Central memory CD8-positive, alpha-beta T cell (primary cell): ENCODE data around the gene SETMAR.

ENCODE experiments used
- ATAC-seq: fragments of 150-1000 bp; cut with Tn5 transposase; replicated peaks from 2 replicates; pipeline ENCODE4 v1.10.0; 2022; ENCODE audit warnings: mild to moderate bottlenecking, moderate FRiP score, moderate number of reproducible peaks; ENCODE audit not compliant: poor library complexity, severe bottlenecking; ENCODE audit errors: extremely low read depth
- DNase-seq, 2 donors: peaks; one replicate each; pipeline ENCODE4 v3.0.0; 2021; ENCODE audit warnings: low spot score in 2 of 2
- H3K27ac Mint-ChIP-seq: one replicate; pipeline ENCODE4 v1.8.0; 2022; ENCODE audit warnings: low read depth, mild to moderate bottlenecking, moderate library complexity, mixed read lengths
- H3K27me3 Mint-ChIP-seq: one replicate; pipeline ENCODE4 v1.8.0; 2022; ENCODE audit warnings: mixed read lengths
- H3K36me3 Mint-ChIP-seq: one replicate; pipeline ENCODE4 v1.8.0; 2022; ENCODE audit warnings: mild to moderate bottlenecking, moderate library complexity, mixed read lengths; ENCODE audit not compliant: insufficient read depth
- H3K4me1 Mint-ChIP-seq: one replicate; pipeline ENCODE4 v1.8.0; 2022; ENCODE audit warnings: mixed read lengths
- H3K4me3 Mint-ChIP-seq: one replicate; pipeline ENCODE4 v1.8.0; 2022; ENCODE audit warnings: mild to moderate bottlenecking, moderate library complexity, mixed read lengths
- H3K9me3 Mint-ChIP-seq: one replicate; pipeline ENCODE4 v1.8.0; 2022; ENCODE audit warnings: mixed read lengths

Gene SETMAR

GRCh38 chr3:4303187-4304123 lies at the start of gene SETMAR:
SETMAR (plus strand) TSS chr3:4303369; CDS start chr3:4303371, 2 bp downstream.
- peaks cover 6% of the 10 kb centered on the region for H3K36me3 Mint-ChIP-seq
- H3K4me1 Mint-ChIP-seq = peaks cover 8% of the 10 kb centered on the region
- ATAC-seq (peak; percentile 95), DNase-seq (peak; percentile 63 to 68)
- H3K4me3 Mint-ChIP-seq = peak within 1 kb of the TSS; percentile 90
- no peaks in the 10 kb centered on the region for H3K9me3 Mint-ChIP-seq
- H3K27ac Mint-ChIP-seq = peak within 1 kb of the TSS; percentile 88
- H3K27me3 Mint-ChIP-seq = no peaks in the 10 kb centered on the region

GRCh38 chr3:4261406-4261805 lies 41.8 kb upstream of the SETMAR start:
- no peak overlapping the region for H3K4me3 Mint-ChIP-seq
- no peaks in the 10 kb centered on the region for H3K36me3 Mint-ChIP-seq
- no peak overlapping the region for H3K27ac Mint-ChIP-seq
- H3K9me3 Mint-ChIP-seq = no peaks in the 10 kb centered on the region
- no peak for ATAC-seq
- no peaks in the 10 kb centered on the region for H3K4me1 Mint-ChIP-seq
- no peaks in the 10 kb centered on the region for H3K27me3 Mint-ChIP-seq
- DNase-seq = no peak

GRCh38 chr3:4264040-4264439 lies 39.1 kb upstream of the SETMAR start:
- Mint-ChIP-seq H3K9me3 (no peaks in the 10 kb centered on the region), H3K4me1 (no peaks in the 10 kb centered on the region), H3K36me3 (no peaks in the 10 kb centered on the region), H3K27me3 (no peaks in the 10 kb centered on the region), H3K27ac (no peak overlapping the region), H3K4me3 (no peak overlapping the region)
- DNase-seq = no peak
- ATAC-seq = no peak

GRCh38 chr3:4270720-4271119 lies 32.4 kb upstream of the SETMAR start:
- no peaks in the 10 kb centered on the region for H3K36me3 Mint-ChIP-seq
- no peak for ATAC-seq
- no peaks in the 10 kb centered on the region for H3K27me3 Mint-ChIP-seq
- H3K9me3 Mint-ChIP-seq = no peaks in the 10 kb centered on the region
- no peak overlapping the region for H3K4me3 Mint-ChIP-seq
- no peak for DNase-seq
- H3K4me1 Mint-ChIP-seq = peaks cover 6% of the 10 kb centered on the region
- peak overlapping the region; percentile 47 for H3K27ac Mint-ChIP-seq

- no peak overlapping the region for H3K4me3 Mint-ChIP-seq
- H3K36me3 Mint-ChIP-seq = no peaks in the 10 kb centered on the region
- H3K27ac Mint-ChIP-seq = no peak overlapping the region
- H3K4me1 Mint-ChIP-seq = peaks cover 6% of the 10 kb centered on the region
- ATAC-seq (no peak), DNase-seq (no peak)
- no peaks in the 10 kb centered on the region for H3K27me3 Mint-ChIP-seq
- H3K9me3 Mint-ChIP-seq = no peaks in the 10 kb centered on the region
Measured at GRCh38 chr3:4271834-4272233, 31.3 kb upstream of the SETMAR start.

GRCh38 chr3:4279516-4280105 lies 23.6 kb upstream of the SETMAR start:
- DNase-seq = no peak
- Mint-ChIP-seq H3K27ac (no peak overlapping the region), H3K4me3 (no peak overlapping the region), H3K36me3 (no peaks in the 10 kb centered on the region), H3K9me3 (no peaks in the 10 kb centered on the region), H3K27me3 (peaks cover 33% of the 10 kb centered on the region), H3K4me1 (no peaks in the 10 kb centered on the region)
- ATAC-seq = no peak

- H3K27ac Mint-ChIP-seq = no peak overlapping the region
- peaks cover 34% of the 10 kb centered on the region for H3K27me3 Mint-ChIP-seq
- H3K4me1 Mint-ChIP-seq = no peaks in the 10 kb centered on the region
- DNase-seq = no peak
- no peaks in the 10 kb centered on the region for H3K9me3 Mint-ChIP-seq
- no peak for ATAC-seq
- no peaks in the 10 kb centered on the region for H3K36me3 Mint-ChIP-seq
- no peak overlapping the region for H3K4me3 Mint-ChIP-seq
Measured at GRCh38 chr3:4281991-4282390, 21.2 kb upstream of the SETMAR start.

GRCh38 chr3:4284865-4285264 lies 18.3 kb upstream of the SETMAR start:
- no peak for ATAC-seq
- no peaks in the 10 kb centered on the region for H3K9me3 Mint-ChIP-seq

GRCh38 chr3:4289044-4289443 lies 14.1 kb upstream of the SETMAR start:
- Mint-ChIP-seq H3K27me3 (peaks cover 29% of the 10 kb centered on the region), H3K4me3 (no peak overlapping the region), H3K9me3 (no peaks in the 10 kb centered on the region), H3K27ac (no peak overlapping the region), H3K36me3 (no peaks in the 10 kb centered on the region), H3K4me1 (no peaks in the 10 kb centered on the region)
- no peak for DNase-seq
- no peak for ATAC-seq

More at GRCh38 chr3:4284865-4285264, 18.3 kb upstream of the SETMAR start:
- Mint-ChIP-seq H3K4me3 (no peak overlapping the region), H3K4me1 (no peaks in the 10 kb centered on the region), H3K27me3 (peaks cover 52% of the 10 kb centered on the region), H3K36me3 (no peaks in the 10 kb centered on the region), H3K27ac (no peak overlapping the region)
- DNase-seq = no peak

GRCh38 chr3:4290272-4290893 lies 12.8 kb upstream of the SETMAR start:
- H3K4me3 Mint-ChIP-seq = no peak overlapping the region
- no peaks in the 10 kb centered on the region for H3K36me3 Mint-ChIP-seq
- H3K9me3 Mint-ChIP-seq = no peaks in the 10 kb centered on the region
- no peaks in the 10 kb centered on the region for H3K4me1 Mint-ChIP-seq
- DNase-seq (no peak), ATAC-seq (no peak)
- H3K27me3 Mint-ChIP-seq = peaks cover 22% of the 10 kb centered on the region
- H3K27ac Mint-ChIP-seq = no peak overlapping the region

- Mint-ChIP-seq H3K27me3 (peaks cover 22% of the 10 kb centered on the region), H3K4me3 (no peak overlapping the region), H3K36me3 (no peaks in the 10 kb centered on the region), H3K27ac (no peak overlapping the region), H3K4me1 (no peaks in the 10 kb centered on the region), H3K9me3 (no peaks in the 10 kb centered on the region)
- DNase-seq (no peak), ATAC-seq (no peak)
Measured at GRCh38 chr3:4292301-4292700, 10.9 kb upstream of the SETMAR start.

GRCh38 chr3:4294616-4295327 lies 8.4 kb upstream of the SETMAR start:
- Mint-ChIP-seq H3K27ac (no peak overlapping the region), H3K4me3 (no peak overlapping the region), H3K36me3 (no peaks in the 10 kb centered on the region), H3K9me3 (no peaks in the 10 kb centered on the region), H3K27me3 (peaks cover 5% of the 10 kb centered on the region), H3K4me1 (no peaks in the 10 kb centered on the region)
- DNase-seq (no peak), ATAC-seq (no peak)
